D721Med (cell line): ENCODE measurements around the gene NACAD.

ENCODE experiments used
- DNase-seq: peaks from one replicate; pipeline ENCODE4 v3.0.0; 2011; ENCODE audit warnings: low spot score; ENCODE audit not compliant: insufficient read length
- FAIRE-seq: peaks from 2 replicates; lab custom pipeline; 2011; peaks lifted over from hg19 to GRCh38; lab: Jason Lieb, UNC
- TF ChIP-seq, protein P1 (sequence below): IDR thresholded peaks from 2 replicates; pipeline ENCODE4 v1.5.1; 2012; ENCODE audit warnings: mild to moderate bottlenecking, control low read depth; ENCODE audit not compliant: insufficient read depth; ENCODE audit errors: missing control alignments

The NACAD gene, protein sequence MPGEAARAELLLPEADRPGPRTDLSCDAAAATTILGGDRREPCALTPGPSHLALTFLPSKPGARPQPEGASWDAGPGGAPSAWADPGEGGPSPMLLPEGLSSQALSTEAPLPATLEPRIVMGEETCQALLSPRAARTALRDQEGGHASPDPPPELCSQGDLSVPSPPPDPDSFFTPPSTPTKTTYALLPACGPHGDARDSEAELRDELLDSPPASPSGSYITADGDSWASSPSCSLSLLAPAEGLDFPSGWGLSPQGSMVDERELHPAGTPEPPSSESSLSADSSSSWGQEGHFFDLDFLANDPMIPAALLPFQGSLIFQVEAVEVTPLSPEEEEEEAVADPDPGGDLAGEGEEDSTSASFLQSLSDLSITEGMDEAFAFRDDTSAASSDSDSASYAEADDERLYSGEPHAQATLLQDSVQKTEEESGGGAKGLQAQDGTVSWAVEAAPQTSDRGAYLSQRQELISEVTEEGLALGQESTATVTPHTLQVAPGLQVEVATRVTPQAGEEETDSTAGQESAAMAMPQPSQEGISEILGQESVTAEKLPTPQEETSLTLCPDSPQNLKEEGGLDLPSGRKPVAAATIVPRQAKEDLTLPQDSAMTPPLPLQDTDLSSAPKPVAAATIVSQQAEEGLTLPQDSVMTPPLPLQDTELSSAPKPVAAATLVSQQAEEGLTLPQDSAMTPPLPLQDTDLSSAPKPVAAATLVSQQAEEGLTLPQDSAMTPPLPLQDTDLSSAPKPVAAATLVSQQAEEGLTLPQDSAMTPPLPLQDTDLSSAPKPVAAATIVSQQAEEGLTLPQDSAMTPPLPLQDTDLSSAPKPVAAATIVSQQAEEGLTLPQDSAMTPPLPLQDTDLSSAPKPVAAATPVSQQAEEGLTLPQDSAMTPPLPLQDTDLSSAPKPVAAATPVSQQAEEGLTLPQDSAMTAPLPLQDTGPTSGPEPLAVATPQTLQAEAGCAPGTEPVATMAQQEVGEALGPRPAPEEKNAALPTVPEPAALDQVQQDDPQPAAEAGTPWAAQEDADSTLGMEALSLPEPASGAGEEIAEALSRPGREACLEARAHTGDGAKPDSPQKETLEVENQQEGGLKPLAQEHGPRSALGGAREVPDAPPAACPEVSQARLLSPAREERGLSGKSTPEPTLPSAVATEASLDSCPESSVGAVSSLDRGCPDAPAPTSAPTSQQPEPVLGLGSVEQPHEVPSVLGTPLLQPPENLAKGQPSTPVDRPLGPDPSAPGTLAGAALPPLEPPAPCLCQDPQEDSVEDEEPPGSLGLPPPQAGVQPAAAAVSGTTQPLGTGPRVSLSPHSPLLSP (N-terminal part only)

GRCh38 chr7:45088821-45089340 lies at the start of gene NACAD:
NACAD (minus strand) TSS chr7:45088969; CDS start chr7:45088894, 75 bp downstream.
- TF ChIP-seq, protein P1, sequence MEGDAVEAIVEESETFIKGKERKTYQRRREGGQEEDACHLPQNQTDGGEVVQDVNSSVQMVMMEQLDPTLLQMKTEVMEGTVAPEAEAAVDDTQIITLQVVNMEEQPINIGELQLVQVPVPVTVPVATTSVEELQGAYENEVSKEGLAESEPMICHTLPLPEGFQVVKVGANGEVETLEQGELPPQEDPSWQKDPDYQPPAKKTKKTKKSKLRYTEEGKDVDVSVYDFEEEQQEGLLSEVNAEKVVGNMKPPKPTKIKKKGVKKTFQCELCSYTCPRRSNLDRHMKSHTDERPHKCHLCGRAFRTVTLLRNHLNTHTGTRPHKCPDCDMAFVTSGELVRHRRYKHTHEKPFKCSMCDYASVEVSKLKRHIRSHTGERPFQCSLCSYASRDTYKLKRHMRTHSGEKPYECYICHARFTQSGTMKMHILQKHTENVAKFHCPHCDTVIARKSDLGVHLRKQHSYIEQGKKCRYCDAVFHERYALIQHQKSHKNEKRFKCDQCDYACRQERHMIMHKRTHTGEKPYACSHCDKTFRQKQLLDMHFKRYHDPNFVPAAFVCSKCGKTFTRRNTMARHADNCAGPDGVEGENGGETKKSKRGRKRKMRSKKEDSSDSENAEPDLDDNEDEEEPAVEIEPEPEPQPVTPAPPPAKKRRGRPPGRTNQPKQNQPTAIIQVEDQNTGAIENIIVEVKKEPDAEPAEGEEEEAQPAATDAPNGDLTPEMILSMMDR, result no peak
- FAIRE-seq, result no peak
- DNase-seq, result peak; percentile 91

- TF ChIP-seq, protein P1, result peak; percentile 97
- FAIRE-seq (peak; percentile 84), DNase-seq (peak; percentile 86)
Observed at GRCh38 chr7:45136106-45137060, 47.6 kb upstream of the NACAD start.

DNA sequence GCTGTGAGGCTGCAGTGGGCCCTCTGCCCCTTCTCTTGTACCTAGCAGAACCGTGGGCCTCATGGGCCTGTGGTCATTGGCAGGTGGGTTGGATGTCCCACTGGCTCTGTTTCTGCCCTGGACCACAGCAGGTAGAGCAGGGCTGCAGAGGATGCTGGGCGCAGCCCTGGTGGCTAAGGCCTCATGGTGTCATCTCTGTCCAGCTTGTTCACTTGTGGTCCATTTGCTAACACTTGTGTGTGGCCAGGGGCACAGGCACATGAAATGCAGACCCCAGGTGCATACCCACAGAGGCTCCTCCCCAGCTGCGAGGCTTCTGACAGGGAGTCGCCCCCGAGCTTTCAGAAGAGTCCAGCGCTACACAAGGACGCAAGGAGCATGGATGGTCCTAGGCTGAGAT lies 45.1 kb upstream of the NACAD start:
- TF ChIP-seq, protein P1, result no peak
- no peak for FAIRE-seq
- no peak for DNase-seq

GRCh38 chr7:45133352-45133751 lies 44.6 kb upstream of the NACAD start:
- DNase-seq (no peak), FAIRE-seq (no peak)
- TF ChIP-seq, protein P1, result no peak

- DNase-seq, result no peak
- TF ChIP-seq, protein P1, result no peak
- FAIRE-seq, result no peak
Observed at GRCh38 chr7:45132708-45133320, 44.0 kb upstream of the NACAD start.
